Testis (tissue), 2 donors: Measurements from ENCODE around the gene MCAT.

Source experiments
- CTCF ChIP-seq, 3 experiments: fragments of 450-650 bp in 2 of 3; fragments of 200-600 bp in 1 of 3; sonication (generic) in 1 of 3; IDR thresholded peaks; one replicate each; pipeline ENCODE4 v1.5.1; 2016 to 2019; ENCODE audit warnings: antibody characterized with exemption in 3 of 3, mild to moderate bottlenecking in 2 of 3, moderate library complexity in 1 of 3
- POLR2A ChIP-seq: fragments of 450-650 bp; IDR thresholded peaks from one replicate; pipeline ENCODE4 v1.6.1; 2017; ENCODE audit warnings: antibody characterized with exemption, mild to moderate bottlenecking, moderate library complexity

GRCh38 chr22:43159484-43160178 is 16.4 kb upstream of the MCAT start:
- TF ChIP-seq CTCF (IDR thresholded peaks at IDR 0.05) (no peak), POLR2A (no peak)
